HG02840 (cell line): Measurements from ENCODE around the gene COBL.
"Not testable (repeated sequence)": the region's sequence is repeated elsewhere in the genome, so short reads cannot be mapped to it uniquely, and the experiment has no call there.

Source experiments
- ATAC-seq: cut with Tn5 transposase; IDR thresholded peaks from one replicate; pipeline ENCODE4 v1.9.1; 2021; ENCODE audit warnings: mild to moderate bottlenecking, moderate library complexity, moderate number of reproducible peaks; ENCODE audit not compliant: unreplicated experiment, low FRiP score

Gene COBL

DNA sequence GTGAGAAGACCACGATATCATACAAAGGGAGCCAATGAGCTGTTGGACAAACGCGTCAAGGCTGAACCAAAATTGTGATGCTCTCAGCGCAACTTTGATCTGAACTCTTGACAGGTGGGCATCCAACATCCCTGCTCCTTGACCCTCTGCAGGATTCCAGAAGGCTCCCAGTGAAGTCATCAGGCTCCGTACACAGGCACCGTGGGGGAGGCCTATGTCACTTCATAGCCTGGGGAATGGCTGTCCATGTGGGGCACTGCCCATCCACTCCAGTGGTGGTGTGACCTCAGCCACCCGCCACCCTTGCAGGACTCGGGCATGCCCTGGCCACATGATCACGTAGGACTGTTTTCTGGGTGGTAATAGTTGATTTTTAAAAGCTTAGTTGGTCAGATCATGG lies 300.1 kb downstream of the COBL start:
- no peak for ATAC-seq

DNA sequence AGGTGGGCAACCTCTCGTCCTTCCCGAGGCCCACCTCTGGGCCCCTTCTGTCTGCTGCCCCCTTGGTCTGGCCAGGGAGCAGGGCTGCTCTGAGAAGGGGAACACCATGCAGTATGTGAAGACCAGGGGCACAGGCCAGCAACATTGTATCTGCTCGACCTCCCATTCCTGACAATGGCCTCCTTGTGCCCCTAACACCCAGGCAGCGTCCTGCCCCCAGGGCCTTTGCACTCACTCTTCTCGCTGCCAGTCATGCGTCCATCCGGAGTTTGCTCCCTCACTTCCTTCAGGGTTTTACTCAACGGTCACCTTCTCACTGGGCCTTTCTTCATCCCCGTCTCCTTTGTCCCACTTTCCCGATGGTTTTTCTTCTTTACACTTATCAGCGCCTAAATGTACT lies 301.0 kb downstream of the COBL start:
- ATAC-seq, result no peak

DNA sequence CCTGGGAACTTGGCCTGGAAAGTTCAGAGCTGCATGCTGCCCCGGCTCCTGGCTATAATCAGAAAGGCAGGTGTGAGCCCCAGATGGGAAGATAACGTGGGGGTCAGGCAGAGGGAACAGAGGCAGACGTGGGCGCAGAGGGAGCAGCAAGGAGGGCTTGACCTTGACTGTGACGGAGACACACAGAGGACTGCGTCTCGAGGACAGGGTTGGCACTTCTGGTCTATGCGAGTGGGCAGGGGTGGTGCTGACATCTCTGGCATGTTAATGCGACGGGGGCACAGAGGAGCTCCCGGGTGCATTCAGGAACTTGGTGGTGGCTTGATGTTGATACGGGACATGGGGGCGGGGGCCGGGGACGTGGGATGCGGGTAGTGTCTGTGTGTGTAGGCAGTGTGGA lies 301.8 kb downstream of the COBL start:
- no peak for ATAC-seq

DNA sequence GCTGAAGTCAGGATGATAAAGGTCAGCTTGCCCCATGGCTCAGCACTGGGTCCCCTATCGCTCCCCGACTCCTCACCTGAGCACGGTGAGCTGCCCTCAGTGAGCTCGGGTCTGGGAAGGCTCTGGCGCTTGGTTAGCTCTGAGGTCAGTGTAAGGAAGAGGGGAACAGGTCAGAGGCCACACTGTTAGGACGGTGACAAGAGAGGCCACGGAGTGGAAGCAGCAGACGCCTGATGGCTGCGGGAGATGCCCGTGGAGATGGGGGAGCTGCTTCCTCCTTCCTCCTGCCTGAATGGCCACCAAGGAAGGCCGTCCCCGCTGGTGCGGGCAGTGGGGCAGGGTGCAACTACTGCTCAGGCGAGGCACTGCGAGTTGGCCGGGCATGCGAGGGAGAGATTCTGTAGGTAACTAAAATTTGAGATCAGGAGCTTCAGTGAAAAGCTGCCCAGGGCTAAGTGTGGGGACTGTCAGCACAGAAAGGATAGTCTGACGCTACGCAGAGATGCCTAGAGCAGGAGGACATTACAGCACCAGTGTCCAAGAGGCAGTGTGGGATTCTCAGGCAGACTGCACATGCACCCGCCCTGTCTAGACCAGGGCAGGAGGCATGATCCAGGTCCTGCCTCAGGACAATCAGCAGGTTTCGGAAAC lies 302.6 kb downstream of the COBL start:
- ATAC-seq, result no peak

DNA sequence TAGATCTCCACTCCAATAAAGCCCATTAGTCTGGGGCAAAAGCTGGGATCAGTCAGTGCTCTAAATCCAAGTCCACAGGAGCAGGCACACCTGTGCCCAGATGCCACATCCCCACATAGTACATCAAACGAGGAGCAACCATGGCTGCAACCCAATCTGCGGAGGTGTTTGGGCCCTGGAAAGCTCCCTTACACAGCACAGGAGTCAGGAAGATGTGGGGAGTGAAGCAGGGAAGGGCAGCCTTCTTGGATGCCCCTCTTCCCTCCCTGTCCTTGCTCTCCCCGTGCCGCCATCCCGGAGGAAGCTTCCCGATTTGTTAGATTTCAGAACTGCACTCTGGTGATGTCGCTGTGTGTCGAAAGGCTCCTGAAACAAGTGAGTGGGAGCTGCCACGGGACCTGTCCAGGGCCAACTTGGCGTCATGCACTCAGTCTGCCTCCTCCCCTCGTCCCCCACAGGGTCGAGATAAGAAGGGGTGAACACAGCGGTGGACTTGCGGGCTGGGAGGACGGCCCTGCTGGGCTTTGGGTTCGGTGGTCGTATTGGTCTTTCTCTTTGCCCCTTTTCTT lies 303.3 kb downstream of the COBL start:
- ATAC-seq, result no peak

DNA sequence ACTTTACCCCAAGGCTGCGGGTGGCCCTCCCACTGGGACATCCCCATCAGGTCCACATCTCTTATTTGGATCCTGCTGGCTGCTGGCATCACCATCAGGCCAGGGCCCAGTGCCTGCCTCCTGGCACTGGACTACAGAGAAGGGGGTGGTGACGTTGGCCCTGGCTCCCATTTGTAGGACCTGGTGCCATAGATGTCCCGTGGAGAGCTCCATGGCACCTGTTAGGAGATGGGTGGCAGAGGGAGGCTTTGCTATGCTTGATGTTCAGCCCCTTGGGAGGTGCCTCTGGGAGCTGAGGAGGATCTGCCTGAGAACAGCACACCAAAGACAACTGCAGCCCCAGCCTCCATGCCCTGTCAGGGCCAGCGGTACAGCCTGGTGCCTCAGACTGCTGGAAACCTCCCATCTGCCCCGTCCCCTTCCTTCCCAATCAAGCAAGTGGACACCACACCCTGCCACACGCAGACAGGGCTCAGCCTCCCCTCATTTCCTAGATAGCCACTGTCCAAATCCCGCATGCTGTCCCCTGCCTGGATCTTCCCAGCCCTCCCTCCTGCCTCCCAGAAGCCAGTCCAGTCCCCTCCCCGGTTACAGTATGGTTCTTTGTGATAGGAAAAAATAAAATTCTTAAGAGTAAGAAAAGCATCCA lies 303.9 kb downstream of the COBL start:
- no peak for ATAC-seq

DNA sequence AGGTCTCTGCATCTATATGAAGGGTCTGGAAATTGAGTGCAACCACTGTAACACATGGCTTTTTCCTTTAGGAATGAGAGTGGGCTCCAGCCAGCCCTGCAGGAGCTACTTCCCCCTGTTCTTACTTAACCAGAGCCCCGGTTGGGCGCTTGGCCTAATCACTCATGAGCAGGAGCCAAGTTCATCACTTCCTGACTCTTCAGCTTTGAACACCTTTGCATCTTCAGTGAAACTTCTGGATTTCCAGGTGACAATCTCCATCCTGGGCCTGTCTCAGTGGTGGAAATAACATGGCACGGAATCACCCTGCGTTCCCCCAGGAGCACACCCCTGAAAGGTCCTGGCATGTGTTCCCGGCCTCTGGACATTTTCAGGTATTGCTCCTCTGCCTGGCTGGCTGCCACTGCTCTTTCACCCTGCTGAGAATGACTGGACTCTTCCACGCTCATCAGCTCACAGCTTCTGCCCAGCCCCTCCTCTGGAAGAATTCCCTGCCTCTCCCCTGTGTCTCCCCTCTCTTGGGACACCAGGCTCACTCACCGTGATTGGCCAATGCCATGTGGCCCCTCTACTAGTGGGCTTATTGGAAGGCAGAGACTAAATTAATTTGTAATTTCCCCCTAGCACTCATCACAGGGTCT lies 304.8 kb downstream of the COBL start:
- no peak for ATAC-seq

DNA sequence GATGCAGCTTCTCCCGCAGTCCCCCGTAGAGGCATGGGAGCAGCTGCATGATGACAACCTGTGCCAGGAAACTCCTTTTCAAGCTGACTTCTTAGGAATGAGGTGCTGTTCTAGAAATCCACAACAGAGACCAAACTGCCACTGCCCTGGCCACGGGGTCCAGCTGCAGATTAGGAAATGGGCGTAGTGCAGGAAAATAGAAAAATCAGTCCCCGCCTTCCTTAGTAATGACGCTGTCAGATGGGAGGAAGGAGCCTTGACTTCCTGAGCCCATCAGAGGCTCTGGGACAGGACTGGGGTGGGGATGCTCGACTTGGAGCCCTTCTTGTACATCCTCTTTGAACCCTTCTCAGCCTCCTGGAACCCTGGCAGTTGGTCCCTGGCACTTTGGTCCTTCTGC lies 306.1 kb downstream of the COBL start:
- ATAC-seq, result no peak

DNA sequence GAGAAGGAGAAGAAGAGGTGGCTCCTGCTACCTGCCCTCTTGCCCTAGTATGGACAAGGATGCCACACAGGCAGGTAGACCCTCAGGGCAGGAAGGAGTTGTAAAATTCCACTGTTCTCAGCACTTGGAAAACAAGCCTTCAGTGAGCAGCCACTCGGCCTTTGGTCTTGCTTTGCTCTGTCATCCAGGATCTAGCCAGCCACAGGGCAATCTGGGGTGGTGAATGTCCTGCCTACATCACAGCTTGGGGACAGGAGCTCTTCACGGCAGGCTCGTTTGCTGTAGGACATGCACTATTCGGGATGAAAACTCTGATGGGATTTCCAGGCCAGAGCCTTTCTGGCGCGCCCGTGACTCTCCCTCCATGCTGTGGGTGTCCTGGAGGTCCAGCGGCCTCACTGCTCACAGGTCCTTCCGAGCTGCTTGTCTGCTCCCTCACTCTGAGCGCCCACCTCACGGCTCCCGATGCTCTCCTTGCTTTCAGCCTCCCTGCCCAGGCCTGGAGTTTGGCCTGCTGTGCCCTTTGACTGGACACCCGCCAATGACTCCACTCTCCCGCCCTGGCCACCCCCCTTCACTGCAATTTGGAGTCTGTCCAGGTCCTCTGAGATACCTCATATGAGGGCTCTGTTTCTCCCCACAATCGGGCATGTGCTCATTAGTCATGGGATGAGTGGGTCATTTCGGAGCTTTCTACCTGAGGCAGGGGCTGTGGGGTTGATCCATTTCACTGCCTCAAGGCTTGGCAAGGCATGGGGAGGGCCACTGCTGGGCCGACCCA lies 306.7 kb downstream of the COBL start:
- no peak for ATAC-seq

DNA sequence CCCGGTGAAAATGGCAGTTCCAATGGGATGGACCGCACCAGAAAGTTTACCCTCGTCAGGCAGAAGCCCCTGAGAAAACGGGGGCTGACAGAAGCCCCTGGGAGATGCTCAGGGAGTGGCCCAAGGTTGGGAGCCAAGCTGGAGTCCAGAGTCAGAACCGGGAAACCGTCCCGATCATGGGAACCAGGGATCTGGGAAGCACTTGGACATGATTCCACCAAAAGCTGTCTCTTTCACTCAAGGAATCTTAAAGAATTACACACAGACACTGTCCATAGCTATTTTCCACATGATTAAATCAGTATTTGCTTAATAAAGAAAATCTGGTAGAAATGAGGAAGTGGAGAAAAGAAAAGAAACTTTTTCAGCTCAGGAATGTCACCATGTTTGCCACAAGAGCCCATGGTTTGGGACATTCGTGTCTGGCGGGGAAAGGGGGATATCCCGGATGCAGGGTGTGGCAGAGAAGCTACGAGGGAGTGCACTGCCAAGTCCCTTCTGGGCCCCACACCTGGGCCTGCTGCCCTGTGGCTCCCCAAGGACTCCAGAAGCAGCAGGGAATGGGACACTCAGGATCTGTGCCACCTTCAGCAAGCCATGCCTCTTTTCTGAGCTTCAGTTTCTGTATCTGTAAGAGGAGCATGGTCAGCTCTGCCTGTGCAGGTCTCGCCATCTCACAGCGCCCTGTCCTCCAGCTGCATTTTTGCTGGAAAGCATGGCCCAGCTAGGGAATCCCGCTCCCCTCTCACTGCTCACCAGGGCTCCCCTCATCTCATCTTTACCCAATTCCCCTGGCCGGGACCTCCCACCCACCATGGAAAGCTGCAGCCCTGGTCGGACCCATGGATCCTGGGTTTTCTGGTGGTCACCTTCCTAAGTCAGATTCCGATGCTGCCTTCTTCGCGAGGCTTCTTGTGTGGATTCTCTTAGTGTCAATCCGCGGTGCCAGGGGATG lies 308.8 kb downstream of the COBL start:
- ATAC-seq, result no peak

DNA sequence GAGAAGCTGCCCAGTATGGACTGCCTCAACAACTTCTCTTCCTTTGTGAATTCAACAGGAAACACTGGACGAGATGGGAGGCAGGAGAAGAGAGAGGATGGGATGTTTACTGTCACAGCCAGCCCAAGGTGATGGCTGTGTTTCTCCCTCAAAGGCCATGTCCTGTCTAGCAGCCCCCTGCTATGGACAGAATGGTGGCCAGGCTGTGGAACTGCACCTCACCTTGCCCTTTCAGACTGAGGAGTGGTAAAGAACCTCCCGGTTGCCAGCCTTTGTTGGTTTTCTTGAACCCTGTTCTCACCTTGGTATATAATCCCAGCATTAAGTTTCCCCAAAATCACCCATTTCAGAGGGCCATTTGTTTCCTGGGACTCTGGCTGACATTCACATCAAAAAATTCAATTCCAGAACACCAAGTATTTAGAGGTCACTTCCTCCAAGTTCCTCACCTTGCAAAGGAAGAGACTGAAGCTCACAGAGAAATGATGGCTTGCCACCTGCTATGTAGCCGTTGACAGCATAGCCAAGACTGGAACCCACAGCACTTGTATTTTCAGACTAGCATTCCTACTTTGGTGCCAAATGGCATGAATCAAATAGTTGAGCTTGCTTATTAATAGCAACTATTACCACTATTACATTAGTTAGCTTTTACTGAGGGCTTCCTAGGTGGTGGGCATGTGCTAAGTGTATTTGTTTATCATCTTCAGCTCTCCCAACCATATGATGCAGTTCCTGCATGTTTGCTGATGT lies 309.9 kb downstream of the COBL start:
- no peak for ATAC-seq

DNA sequence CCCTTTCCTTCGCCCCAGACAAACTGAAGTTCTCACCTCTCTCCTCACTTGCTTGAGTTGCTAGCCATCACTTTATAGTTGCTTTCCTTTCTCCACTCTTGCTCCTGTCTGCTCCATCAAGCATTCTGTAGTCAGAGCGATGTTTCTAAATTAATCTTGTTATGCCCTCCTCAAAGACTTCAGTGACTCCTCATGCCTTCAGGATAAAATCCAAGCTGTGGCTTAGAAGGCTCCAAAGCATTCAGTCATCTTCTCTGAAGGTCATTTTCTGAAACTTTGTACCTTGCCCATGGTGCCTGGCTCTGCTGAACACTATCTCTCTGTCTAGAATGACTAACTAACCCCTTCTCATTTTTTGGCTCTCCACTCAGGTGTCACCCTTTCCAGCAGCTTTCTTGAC lies 311.5 kb downstream of the COBL start:
- ATAC-seq, result no peak

DNA sequence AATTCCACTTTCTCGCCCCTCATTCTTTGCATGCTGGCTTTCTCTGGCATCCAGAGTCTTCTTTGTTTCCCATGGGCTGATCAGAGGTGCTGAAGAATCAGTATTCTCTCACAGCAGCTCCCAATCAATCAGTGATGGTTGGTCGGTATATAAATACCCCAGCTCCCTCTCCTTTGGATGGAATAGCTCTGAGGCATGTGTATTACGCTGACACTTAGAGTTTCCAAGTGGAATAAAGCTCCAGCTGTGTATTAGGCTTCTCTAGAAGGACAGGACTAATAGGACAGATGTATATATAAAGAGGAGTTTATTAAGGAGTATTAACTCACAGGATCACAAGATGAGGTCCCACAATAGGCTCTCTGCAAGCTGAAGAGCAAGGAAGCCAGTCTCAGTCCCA lies 315.7 kb downstream of the COBL start:
- no peak for ATAC-seq

DNA sequence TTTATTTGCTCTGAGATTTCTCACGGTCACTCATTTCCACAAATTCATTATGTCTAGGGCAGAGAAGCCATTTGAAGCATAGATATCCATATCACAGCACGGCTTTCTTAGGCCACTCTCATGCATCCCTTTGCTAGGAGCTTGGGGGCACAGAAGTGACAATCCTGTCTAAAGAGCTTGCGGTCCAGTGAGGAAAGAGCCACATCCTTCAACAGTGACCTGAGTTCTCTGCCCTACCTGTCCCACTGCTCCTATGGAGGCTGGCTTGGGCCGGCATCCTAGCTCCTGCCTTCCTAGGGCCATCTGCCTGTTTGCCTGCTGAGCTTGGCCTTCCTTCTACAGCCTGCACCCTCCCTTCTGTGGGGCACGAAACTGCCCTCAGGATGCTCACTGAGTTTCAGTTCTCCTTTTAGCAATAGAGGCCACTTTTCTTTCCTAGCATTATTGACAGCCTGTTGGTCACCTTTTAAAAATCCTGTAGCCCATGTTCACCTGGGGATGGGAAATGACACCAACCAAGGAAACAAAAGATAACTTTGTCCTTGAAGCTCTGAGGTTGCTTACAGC lies 321.8 kb downstream of the COBL start:
- no peak for ATAC-seq

DNA sequence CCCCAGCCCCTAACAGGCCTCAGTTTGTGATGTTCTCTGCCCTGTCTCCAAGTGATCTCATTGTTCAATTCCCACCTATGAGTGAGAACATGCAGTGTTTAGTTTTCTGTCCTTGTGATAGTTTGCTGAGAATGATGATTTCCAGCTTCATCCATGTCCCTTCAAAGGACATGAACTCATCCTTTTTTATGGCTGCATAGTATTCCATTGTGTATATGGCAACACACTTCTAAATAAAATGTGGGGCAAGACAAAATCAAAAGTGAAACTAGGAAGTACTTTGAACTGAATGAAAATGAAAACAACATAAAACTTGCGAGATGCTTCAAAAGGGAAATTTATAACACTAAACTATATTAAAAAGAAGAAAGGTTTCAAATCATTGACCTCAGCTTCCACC lies 326.4 kb downstream of the COBL start:
- ATAC-seq, result not testable (repeated sequence)

DNA sequence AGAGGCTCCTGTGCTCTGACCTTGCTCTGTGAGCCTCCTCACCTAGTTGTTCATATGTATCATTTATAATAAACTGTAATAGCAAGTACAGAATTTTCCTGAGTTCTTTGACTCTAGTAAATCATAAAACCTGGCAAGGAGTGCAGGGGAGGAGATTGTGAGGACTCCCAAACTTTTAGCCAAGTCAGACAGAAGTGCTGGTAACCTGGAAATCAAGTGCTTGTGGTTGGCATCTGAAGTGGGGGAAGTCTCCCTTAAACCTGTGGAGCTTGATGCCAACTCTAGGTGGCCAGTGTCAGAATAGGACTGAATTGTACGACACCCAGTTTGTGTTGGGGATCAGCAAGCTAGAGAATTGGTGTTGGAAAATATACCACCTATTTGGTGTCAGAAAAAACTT lies 327.6 kb downstream of the COBL start:
- no peak for ATAC-seq

DNA sequence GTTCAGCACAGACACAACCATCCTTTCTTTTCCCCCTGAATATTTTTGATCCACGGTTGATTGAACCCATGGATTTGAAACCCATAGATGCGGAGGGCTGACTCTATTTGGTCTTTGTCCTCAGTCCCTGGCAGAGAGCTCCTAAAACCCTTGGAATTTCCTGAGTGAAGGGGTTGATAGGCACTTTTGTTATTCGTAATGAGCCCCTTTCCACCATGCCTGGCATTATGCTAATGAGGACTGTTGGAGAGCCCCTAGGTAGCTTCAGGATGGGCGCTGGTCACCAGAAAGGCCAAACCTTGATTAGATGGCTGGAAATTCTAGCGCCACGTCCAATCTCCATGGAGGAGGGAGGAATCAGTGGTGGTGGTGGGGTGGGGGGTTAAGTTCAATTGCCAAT lies 328.1 kb downstream of the COBL start:
- ATAC-seq, result no peak

DNA sequence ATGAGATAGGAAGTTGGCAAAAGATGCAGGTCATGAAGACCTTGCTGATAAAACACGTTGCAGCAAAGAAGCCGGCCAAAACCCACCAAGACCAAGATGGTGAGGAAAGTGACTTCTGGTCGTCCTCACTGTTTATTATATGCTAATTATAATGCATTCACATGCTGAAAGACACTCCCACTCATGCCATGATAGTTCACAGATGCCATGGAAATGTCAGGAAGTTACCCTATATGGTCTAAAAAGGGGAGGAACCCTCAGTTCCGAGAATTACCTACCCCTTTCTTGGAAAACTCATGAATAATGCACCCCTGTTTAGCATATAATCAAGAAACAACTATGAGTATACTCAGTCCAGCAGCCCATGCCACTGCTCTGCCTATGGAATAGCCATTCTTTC lies 331.5 kb downstream of the COBL start:
- ATAC-seq, result no peak

DNA sequence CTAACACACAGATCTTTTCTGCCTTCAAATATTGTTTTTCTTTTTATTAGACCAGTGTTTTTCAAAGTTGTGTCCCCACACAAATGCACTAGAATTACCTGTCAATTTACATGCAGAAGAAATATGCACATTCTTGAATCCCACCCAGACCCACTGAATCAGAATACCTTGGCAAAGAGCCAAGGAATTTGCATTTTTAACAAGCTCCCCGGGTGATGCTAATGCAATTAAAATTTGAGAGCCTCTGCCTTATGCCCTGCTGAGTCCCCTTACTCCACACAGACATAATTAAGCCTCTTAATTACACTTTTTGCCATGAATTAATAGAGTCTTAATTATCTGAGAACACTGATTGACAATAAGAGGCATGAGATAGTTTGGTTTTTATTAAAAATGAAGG lies 332.8 kb downstream of the COBL start:
- no peak for ATAC-seq
